HG02884 (cell line): Measurements from ENCODE around the gene GSTA1.
"Not testable (repeated sequence)": the region's sequence is repeated elsewhere in the genome, so short reads cannot be mapped to it uniquely, and the experiment has no call there.

ENCODE experiments used
- ATAC-seq: cut with Tn5 transposase; IDR thresholded peaks from one replicate; pipeline ENCODE4 v1.9.1; 2021; ENCODE audit warnings: mild to moderate bottlenecking, moderate library complexity; ENCODE audit not compliant: unreplicated experiment

Gene GSTA1

GRCh38 chr6:52809777-52810176 lies 6.2 kb upstream of the GSTA1 start:
- not testable (repeated sequence) for ATAC-seq

- ATAC-seq: no peak
Measured at GRCh38 chr6:52808660-52809059, 5.0 kb upstream of the GSTA1 start.

DNA sequence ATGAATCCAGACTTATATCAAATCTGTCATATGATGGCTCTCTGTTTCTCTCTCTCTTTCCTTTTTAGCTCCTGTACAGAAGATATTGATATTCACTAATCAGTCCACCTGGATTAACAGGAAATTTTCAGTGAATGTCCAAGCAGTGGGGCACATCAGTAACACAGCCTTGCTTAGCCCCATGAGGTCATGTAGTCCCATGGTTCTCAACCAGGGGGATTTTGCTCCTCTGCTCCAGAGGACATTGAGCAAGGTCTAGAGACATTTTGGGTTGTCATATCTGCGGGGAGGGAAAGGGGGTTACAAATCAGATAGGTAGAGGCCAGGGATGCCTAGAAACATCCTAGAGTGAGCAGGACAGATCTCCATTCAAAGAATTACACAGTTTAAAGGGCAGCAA lies 810 bp downstream of the GSTA1 start:
- ATAC-seq: no peak

DNA sequence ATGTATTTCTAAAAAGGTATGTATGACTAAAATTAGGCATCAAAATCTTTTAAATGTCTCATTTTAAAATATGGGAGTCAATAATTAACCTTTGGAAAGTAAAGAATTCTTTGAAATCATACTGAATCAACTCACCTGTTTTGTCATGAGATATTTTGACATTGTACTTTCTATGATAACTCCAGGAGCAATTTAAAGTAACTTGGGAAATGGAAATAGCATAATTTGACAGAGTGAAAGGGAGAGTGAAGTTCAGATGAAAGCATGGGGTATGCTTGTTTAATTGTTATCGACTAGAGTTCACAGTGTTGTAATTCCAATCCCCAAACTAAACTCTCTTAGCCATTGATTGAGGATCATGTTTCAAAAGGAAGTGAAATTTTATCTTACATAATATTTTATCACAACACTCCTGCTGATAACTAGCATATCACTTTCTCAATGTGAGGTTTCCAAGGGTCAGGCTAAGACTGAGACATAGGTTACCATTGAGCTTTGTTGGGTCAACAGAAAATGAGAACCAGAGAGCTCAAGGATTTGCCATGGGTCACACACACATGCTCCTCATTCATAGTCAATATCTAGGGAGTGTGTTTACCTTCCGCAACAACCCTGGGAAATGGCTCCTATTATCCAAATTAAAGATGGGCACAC lies 2.3 kb downstream of the GSTA1 start:
- no peak for ATAC-seq

DNA sequence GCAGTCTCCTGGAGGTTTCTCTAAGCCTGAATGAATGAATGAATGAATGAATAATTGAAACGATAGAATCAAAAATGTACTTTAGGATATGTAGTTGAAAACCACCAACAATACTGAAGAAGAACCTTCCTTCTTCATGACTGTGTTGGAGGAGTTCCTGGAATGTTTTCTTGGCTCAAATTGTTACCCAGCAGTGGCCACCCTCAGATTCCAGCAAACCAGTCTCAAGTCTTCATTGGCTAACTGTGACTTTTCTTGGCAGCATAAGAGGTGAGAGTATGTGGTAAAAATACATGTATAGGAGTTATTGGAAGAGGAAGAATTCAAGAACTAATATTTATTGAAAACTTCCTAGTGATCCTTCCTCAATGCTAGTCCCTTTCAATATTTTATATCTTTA lies 4.3 kb downstream of the GSTA1 start:
- ATAC-seq: not testable (repeated sequence)

DNA sequence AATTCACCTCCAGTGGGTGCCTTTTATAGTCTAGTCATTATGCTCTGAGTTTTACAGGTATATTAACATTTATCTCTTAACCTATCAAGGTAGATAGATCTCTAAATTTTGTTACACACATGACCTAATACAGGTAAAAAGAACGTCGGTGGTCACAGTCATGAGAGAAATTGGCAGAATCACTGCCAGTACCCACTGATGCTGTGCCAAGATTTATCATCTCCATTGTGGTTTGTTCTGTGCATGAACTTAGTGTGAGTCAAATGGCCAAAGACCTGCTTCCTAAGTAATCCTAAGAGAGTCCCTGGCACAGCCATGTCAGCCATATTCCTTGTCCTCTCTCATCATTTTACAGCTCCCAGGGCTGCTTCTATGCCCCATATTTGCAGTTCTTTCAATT lies 9.2 kb downstream of the GSTA1 start:
- ATAC-seq: not testable (repeated sequence)

DNA sequence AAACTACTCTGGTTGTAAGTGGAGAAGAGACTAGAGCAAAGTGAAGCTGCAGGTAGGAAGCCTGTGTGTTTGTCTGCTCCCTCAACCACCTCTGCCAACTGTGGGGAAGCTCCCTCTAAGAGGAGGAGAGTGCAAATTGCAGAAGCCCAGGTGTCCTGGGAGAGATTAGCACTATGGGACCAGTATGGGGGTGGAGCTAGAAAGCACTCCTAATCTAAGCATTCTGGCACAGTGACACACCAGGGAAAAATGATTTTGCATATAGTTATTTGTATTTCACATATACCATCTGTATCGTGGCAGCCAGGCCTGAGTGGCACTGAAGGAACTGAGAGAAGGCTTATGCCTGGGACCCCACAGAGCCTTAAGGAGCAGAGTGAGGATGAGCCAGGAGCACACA lies 12.8 kb downstream of the GSTA1 start:
- no peak for ATAC-seq

DNA sequence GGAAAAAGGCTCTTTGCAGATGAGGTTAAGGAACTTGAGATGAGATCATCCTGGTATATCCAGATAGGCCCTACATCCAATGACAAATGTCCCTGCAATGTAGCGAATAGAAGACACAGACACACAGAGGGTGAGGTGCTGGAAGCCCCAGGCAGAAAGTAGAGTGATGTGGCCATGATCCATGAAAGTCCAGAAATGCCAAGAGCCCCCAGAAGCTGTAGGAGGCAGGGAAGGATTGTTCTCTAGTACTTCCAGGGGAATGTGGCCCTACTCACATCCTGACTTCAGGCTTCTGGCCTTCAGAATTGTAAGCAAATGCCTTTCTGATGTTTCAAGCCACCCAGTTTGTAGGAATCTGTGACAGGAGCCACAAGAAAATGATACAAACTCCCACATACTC lies 14.0 kb downstream of the GSTA1 start:
- not testable (repeated sequence) for ATAC-seq

DNA sequence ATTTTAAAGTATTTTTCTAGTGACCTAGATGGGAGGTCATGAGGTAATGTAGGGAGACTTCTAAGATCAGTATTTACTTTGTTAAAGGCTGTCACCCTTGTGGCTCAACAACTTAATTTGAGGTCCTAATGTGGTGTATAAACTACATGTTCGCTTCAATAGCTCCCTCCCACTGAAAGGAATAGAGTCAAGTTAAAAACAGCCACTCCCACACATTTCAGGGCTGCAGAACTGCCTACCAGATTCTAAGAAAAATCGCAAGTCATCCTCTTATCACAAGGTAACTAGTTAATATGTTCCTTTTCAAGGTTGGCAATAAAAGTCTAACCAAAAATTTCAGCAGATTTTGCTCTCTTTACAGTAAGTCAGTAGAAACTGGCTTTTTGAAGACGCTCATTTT lies 15.1 kb downstream of the GSTA1 start:
- ATAC-seq: no peak

DNA sequence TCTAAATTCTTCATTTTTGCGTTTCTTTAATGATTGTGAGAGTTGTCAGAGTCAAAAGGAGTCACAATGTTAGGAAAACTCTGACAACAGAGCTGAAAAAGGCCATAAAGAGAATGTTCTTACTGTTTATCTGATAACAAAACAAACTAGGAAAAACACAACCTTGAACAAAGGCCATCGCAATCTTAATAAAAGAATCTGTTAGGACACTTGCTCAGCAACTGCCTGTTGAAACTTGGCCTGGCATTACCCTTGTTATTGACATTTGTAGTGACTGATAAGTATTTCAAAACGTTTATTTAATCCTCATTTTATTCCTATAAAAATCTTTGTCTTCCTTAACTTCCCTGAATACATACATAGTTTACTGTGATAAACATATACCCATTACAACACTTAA lies 15.7 kb downstream of the GSTA1 start:
- ATAC-seq: no peak

DNA sequence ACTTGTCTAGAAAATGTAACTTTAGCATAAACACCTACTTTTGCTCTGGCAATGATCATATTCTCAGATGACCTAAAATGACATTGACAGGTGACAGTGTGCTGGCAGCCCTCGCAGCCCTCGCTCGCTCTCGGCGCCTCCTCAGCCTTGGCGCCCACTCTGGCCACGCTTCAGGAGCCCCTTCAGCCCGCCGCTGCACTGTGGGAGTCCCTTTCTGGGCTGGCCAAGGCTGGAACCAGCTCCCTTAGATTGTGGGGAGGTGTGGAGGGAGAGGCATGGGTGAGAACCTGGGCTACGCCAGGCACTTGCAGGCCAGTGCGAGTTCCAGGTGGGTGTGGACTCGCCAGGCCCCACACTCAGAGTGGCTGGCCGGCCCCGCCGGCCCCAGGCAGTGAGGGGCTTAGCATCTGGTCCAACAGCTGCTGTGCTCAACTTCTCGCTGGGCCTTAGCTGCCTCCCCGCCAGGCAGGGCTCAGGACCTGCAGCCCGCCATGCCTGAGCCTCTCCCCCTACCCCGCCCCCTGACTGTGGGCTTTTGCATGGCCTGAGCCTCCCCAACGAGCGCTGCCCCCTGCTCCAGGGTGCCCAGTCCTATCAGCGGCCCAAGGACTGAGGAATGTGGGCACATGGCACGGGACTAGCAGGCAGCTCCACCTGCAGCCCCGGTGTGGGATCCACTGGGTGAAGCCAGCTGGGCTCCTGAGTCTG lies 17.2 kb downstream of the GSTA1 start:
- no peak for ATAC-seq

GRCh38 chr6:52782696-52783274 lies 20.8 kb downstream of the GSTA1 start:
- not testable (repeated sequence) for ATAC-seq

GRCh38 chr6:52782209-52782608 lies 21.4 kb downstream of the GSTA1 start:
- not testable (repeated sequence) for ATAC-seq

GRCh38 chr6:52779237-52779636 lies 24.4 kb downstream of the GSTA1 start:
- no peak for ATAC-seq

- ATAC-seq: not testable (repeated sequence)
Measured at GRCh38 chr6:52776711-52777351, 26.8 kb downstream of the GSTA1 start.

DNA sequence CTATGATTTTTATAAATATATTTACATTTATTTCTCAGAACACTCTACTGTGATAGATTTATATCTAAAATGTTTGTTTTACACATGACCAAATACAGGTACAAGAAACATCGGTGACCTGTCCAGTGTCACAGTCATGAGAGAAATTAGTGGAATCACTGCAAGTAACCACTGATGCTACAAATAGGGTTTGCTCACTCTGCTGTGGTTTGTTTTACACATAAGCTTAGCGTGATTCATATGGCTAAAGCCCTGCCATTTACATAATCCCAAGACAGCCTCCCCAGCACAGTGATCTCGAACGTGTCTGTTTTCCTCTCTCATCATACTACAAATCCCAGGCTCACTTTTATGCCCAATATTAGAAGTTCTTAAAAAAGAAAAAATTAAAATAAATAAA lies 34.2 kb downstream of the GSTA1 start:
- not testable (repeated sequence) for ATAC-seq

- not testable (repeated sequence) for ATAC-seq
Measured at GRCh38 chr6:52767658-52768057, 36.0 kb downstream of the GSTA1 start.

- not testable (repeated sequence) for ATAC-seq
Measured at GRCh38 chr6:52763322-52763916, 40.2 kb downstream of the GSTA1 start, which contains the start of gene GSTA2. Gene GSTA2 (minus strand): TSS chr6:52763475. CDS start chr6:52757947, 5,528 bp downstream.

GRCh38 chr6:52761673-52762491 lies 41.7 kb downstream of the GSTA1 start:
- ATAC-seq: not testable (repeated sequence)

- no peak for ATAC-seq
Measured at GRCh38 chr6:52760105-52760765, 43.4 kb downstream of the GSTA1 start.
